ENCODE measurements around the gene TTC7B.

DNA sequence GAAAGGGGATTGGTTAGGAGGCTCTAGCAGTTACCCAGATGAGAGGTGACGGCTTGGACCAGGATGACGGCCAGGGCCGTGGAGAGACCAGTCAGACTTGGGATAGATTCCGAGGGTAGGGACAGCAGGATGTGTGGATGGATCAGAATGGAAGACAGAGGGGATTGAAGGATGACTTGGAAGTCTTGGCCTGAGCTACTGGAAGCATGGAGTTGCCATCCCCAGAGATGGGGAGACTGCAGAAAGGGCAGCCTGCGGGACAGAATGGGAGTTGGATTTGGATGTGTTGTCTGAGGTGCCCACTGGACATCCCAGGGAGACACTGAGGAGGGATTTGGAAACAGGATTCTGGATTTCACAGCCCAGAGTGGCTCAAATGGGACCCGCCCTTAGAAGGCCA is 317.1 kb downstream of the TTC7B start:
- TF ChIP-seq, protein P1, sequence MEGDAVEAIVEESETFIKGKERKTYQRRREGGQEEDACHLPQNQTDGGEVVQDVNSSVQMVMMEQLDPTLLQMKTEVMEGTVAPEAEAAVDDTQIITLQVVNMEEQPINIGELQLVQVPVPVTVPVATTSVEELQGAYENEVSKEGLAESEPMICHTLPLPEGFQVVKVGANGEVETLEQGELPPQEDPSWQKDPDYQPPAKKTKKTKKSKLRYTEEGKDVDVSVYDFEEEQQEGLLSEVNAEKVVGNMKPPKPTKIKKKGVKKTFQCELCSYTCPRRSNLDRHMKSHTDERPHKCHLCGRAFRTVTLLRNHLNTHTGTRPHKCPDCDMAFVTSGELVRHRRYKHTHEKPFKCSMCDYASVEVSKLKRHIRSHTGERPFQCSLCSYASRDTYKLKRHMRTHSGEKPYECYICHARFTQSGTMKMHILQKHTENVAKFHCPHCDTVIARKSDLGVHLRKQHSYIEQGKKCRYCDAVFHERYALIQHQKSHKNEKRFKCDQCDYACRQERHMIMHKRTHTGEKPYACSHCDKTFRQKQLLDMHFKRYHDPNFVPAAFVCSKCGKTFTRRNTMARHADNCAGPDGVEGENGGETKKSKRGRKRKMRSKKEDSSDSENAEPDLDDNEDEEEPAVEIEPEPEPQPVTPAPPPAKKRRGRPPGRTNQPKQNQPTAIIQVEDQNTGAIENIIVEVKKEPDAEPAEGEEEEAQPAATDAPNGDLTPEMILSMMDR (IDR thresholded peaks at IDR 0.05; ENCODE audit: insufficient read depth, low read length): no peak
- no peak for TF ChIP-seq POLR2AphosphoS5 (IDR thresholded peaks at IDR 0.05; ENCODE audit: low read depth)
- TF ChIP-seq SPI1 (IDR thresholded peaks at IDR 0.05; ENCODE audit: borderline replicate concordance, low read depth): no peak

Measured in HL-60 (cell line).